Caco-2 (cell line): ENCODE measurements around the gene STK26. TPM values are rescaled to one million over a fixed set of nuclear protein-coding genes. Genes with fewer than 3 reads are reported as not detected.

Source experiments
- BruUV-seq: library from RNA; stranded (reverse); fragments of 400-500 nt; replicated peaks from 2 replicates; lab custom pipeline; 2021; lab: Mats Ljungman, UMichigan
- CTCF ChIA-PET: fragments of 300-600 bp; sonication (Branson Sonifier 250); formaldehyde crosslinking; loops from one replicate; lab custom pipeline; 2022; ENCODE audit warnings: antibody characterized with exemption; lab: Charles Lee
- POLR2A ChIA-PET: fragments of 300-600 bp; sonication (Branson Sonifier 250); formaldehyde crosslinking; loops from one replicate; lab custom pipeline; 2022; ENCODE audit warnings: antibody characterized with exemption; lab: Charles Lee
- DNase-seq, 2 experiments: peaks; one replicate each; pipeline versions ENCODE4 v3.0.0 to v3.0.0-alpha.2; 2020 to 2022
- H3K27me3 ChIP-seq: replicated peaks from 2 replicates; pipeline ENCODE4 v1.6.0; 2011; ENCODE audit warnings: low read length; ENCODE audit not compliant: control insufficient read depth, insufficient read depth
- H3K36me3 ChIP-seq: 2 replicates; pipeline ENCODE4 v1.5.1; 2011; ENCODE audit warnings: low read length; ENCODE audit not compliant: control insufficient read depth, insufficient read depth
- H3K4me1 ChIP-seq: fragments of 250-450 bp; sonication (Bioruptor Pico); 2 replicates; pipeline ENCODE4 v1.5.1; 2020; ENCODE audit warnings: mild to moderate bottlenecking
- H3K4me3 ChIP-seq: 2 replicates; pipeline ENCODE4 v1.5.1; 2011; ENCODE audit warnings: low read depth, mild to moderate bottlenecking, control low read depth, low read length
- H3K9me3 ChIP-seq: fragments of 250-450 bp; sonication (Bioruptor Pico); 2 replicates; pipeline ENCODE4 v1.5.1; 2020; ENCODE audit warnings: mild to moderate bottlenecking, moderate library complexity
- H3K27ac Mint-ChIP-seq: one replicate; pipeline ENCODE4 v1.8.0; 2022; ENCODE audit warnings: mixed read lengths; ENCODE audit not compliant: unreplicated experiment
- H3K27me3 Mint-ChIP-seq: one replicate; pipeline ENCODE4 v1.8.0; 2022; ENCODE audit warnings: mixed read lengths; ENCODE audit not compliant: insufficient read depth, unreplicated experiment
- H3K36me3 Mint-ChIP-seq: one replicate; pipeline ENCODE4 v1.8.0; 2022; ENCODE audit warnings: mild to moderate bottlenecking, mixed read lengths; ENCODE audit not compliant: insufficient read depth, unreplicated experiment
- H3K4me1 Mint-ChIP-seq: one replicate; pipeline ENCODE4 v1.8.0; 2022; ENCODE audit warnings: low read depth, mixed read lengths; ENCODE audit not compliant: unreplicated experiment
- H3K4me3 Mint-ChIP-seq: one replicate; pipeline ENCODE4 v1.8.0; 2022; ENCODE audit warnings: mild to moderate bottlenecking, moderate library complexity, mixed read lengths; ENCODE audit not compliant: unreplicated experiment
- H3K9me3 Mint-ChIP-seq: one replicate; pipeline ENCODE4 v1.8.0; 2022; ENCODE audit warnings: mixed read lengths; ENCODE audit not compliant: unreplicated experiment
- CTCF ChIP-seq, 2 experiments: fragments of 200-600 bp in 1 of 2; IDR thresholded peaks; 1 replicate in 1 of 2; 2 replicates in 1 of 2; pipeline versions ENCODE4 v1.5.1 to v1.8.0; 2011 to 2022; ENCODE audit warnings: antibody characterized with exemption in 1 of 2, control low read depth in 1 of 2, inconsistent platforms in 1 of 2, low read depth in 1 of 2, low read length in 1 of 2, mild to moderate bottlenecking in 1 of 2, moderate library complexity in 1 of 2; ENCODE audit not compliant: insufficient read depth in 1 of 2, severe bottlenecking in 1 of 2, unreplicated experiment in 1 of 2
- intact Hi-C: fragments of 100-400 bp; cut with micrococcal nuclease; formaldehyde crosslinking; loops from one replicate; pipeline ENCODE4 v1.10.0; 2022; ENCODE audit not compliant: unreplicated experiment
- total RNA-seq: library from RNA; stranded (reverse); gene quantifications from 2 replicates; pipeline ENCODE4 v1.2.3, GENCODE V29; 2022

STK26 gene
- total RNA-seq, 1 experiment from 2014 or later, result 37.1 TPM

- Mint-ChIP-seq H3K27ac (no peak overlapping the region), H3K27me3 (no peaks in the 10 kb centered on the region), H3K4me1 (peaks cover 7% of the 10 kb centered on the region), H3K9me3 (no peaks in the 10 kb centered on the region), H3K36me3 (no peaks in the 10 kb centered on the region), H3K4me3 (no peak overlapping the region)
- DNase-seq, result no peak
- POLR2A ChIA-PET, result no interaction called here
- BruUV-seq, result no TSS peak
- CTCF ChIA-PET, result no interaction called here
- H3K9me3 ChIP-seq, result no peaks in the 10 kb centered on the region
- no peak overlapping the region for H3K4me3 ChIP-seq
- no peaks in the 10 kb centered on the region for H3K4me1 ChIP-seq
- TF ChIP-seq CTCF (IDR thresholded peaks at IDR 0.05; ENCODE audit: insufficient read depth in 1 of 2, low read depth in 1 of 2, low read length in 1 of 2, severe bottlenecking in 1 of 2, unreplicated experiment in 1 of 2), result no peak
- no peaks in the 10 kb centered on the region for H3K27me3 ChIP-seq
- intact Hi-C loops, result no loop called here
- no peaks in the 10 kb centered on the region for H3K36me3 ChIP-seq
These were observed 20.9 kb downstream of the STK26 start for GRCh38 chrX:132043977-132044376.

- DNase-seq, result no peak
- BruUV-seq, result no TSS peak
These were observed 21.9 kb downstream of the STK26 start for GRCh38 chrX:132044953-132045352.

GRCh38 chrX:132045456-132045855, 22.4 kb downstream of the STK26 start:
- Histone ChIP-seq H3K9me3 (no peaks in the 10 kb centered on the region), H3K4me1 (no peaks in the 10 kb centered on the region), H3K27me3 (no peaks in the 10 kb centered on the region), H3K4me3 (no peak overlapping the region), H3K36me3 (no peaks in the 10 kb centered on the region)
- intact Hi-C loops, result no loop called here
- H3K27me3 Mint-ChIP-seq, result no peaks in the 10 kb centered on the region
- BruUV-seq, result no TSS peak
- H3K36me3 Mint-ChIP-seq, result no peaks in the 10 kb centered on the region
- H3K9me3 Mint-ChIP-seq, result no peaks in the 10 kb centered on the region
- ChIA-PET CTCF (no interaction called here), POLR2A (no interaction called here)
- no peak for TF ChIP-seq CTCF (IDR thresholded peaks at IDR 0.05; ENCODE audit: insufficient read depth in 1 of 2, low read depth in 1 of 2, low read length in 1 of 2, severe bottlenecking in 1 of 2, unreplicated experiment in 1 of 2)
- no peak overlapping the region for H3K27ac Mint-ChIP-seq
- no peak overlapping the region for H3K4me3 Mint-ChIP-seq
- H3K4me1 Mint-ChIP-seq, result peaks cover 7% of the 10 kb centered on the region
- DNase-seq, result no peak

More at GRCh38 chrX:132044953-132045352, 21.9 kb downstream of the STK26 start:
- no peaks in the 10 kb centered on the region for H3K27me3 Mint-ChIP-seq
- no peaks in the 10 kb centered on the region for H3K9me3 ChIP-seq
- intact Hi-C loops, result no loop called here
- H3K4me1 Mint-ChIP-seq, result peaks cover 7% of the 10 kb centered on the region
- H3K4me3 Mint-ChIP-seq, result no peak overlapping the region
- H3K27ac Mint-ChIP-seq, result no peak overlapping the region
- H3K9me3 Mint-ChIP-seq, result no peaks in the 10 kb centered on the region
- no peaks in the 10 kb centered on the region for H3K4me1 ChIP-seq
- no peaks in the 10 kb centered on the region for H3K36me3 Mint-ChIP-seq
- no peak for TF ChIP-seq CTCF (IDR thresholded peaks at IDR 0.05; ENCODE audit: insufficient read depth in 1 of 2, low read depth in 1 of 2, low read length in 1 of 2, severe bottlenecking in 1 of 2, unreplicated experiment in 1 of 2)
- ChIA-PET CTCF (no interaction called here), POLR2A (no interaction called here)
- H3K27me3 ChIP-seq, result no peaks in the 10 kb centered on the region
- no peaks in the 10 kb centered on the region for H3K36me3 ChIP-seq
- no peak overlapping the region for H3K4me3 ChIP-seq
